Astrocyte of the cerebellum (primary cell): ENCODE data around the gene EZH1.

ENCODE experiments used
- DNase-seq: peaks from one replicate; pipeline ENCODE4 v3.0.0-alpha.2; 2011; ENCODE audit warnings: low read depth
- H3K4me3 ChIP-seq: 2 replicates; pipeline ENCODE4 v1.5.1; 2011; ENCODE audit warnings: mild to moderate bottlenecking, low read depth, low read length, moderate library complexity
- in situ Hi-C: cut with HindIII; loops from 2 replicates; pipeline ENCODE4 v1.10.0; 2017; ENCODE audit warnings: low sequenced_read_pairs
- TF ChIP-seq, protein P1 (sequence below): IDR thresholded peaks from 2 replicates; pipeline ENCODE4 v1.5.1; 2012; ENCODE audit warnings: low read length, low read depth, moderate library complexity, mild to moderate bottlenecking; ENCODE audit errors: missing control alignments

Gene EZH1

DNA sequence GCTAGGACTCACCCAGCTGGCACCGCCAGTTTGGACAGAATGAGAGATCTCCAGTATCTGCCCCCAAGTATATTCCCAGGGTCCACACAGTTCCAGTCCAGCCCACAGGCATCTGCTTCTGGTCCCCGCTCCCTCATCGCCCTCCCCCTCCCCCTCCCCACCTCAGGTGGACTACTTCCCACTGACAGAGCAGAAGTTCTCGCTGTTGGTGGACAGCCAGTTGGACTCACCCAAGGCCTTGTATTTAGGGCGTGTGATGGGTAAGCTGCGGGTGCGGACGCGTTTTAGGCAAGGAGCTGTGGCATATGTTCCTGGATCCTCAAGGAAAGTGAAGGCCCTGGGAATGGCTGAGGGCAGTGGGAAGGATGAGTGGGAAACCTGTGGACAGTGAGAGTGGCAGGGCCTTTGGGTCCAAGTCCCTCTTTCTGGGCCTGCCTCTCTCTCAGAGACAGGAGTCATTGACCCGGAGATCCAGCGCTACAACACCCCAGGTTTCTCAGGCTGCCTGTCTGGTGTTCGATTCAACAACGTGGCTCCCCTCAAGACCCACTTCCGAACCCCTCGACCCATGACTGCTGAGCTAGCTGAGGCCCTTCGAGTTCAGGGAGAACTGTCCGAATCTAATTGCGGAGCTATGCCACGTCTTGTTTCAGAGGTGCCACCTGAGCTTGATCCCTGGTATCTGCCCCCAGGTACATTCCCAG, 47.6 kb downstream of the EZH1 start:
- in situ Hi-C loops, result no loop called here
- DNase-seq, result no peak

DNA sequence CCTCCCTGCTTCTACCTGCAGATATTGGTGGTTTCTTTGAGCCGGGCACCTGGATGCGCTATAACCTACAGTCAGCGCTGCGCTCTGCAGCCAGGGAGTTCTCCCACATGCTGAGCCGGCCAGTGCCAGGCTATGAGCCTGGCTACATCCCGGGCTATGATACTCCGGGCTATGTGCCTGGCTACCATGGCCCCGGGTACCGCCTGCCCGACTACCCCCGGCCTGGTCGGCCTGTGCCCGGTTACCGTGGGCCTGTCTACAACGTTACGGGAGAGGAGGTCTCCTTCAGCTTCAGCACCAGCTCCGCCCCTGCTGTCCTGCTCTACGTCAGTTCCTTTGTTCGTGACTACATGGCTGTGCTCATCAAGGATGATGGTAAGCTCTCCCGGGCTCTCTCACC, 49.3 kb downstream of the EZH1 start:
- H3K4me3 ChIP-seq, result no peak overlapping the region
- TF ChIP-seq, protein P1, sequence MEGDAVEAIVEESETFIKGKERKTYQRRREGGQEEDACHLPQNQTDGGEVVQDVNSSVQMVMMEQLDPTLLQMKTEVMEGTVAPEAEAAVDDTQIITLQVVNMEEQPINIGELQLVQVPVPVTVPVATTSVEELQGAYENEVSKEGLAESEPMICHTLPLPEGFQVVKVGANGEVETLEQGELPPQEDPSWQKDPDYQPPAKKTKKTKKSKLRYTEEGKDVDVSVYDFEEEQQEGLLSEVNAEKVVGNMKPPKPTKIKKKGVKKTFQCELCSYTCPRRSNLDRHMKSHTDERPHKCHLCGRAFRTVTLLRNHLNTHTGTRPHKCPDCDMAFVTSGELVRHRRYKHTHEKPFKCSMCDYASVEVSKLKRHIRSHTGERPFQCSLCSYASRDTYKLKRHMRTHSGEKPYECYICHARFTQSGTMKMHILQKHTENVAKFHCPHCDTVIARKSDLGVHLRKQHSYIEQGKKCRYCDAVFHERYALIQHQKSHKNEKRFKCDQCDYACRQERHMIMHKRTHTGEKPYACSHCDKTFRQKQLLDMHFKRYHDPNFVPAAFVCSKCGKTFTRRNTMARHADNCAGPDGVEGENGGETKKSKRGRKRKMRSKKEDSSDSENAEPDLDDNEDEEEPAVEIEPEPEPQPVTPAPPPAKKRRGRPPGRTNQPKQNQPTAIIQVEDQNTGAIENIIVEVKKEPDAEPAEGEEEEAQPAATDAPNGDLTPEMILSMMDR, result no peak
- no peak for DNase-seq
- in situ Hi-C loops, result no loop called here

More for the DNA sequence above, 47.6 kb downstream of the EZH1 start:
- TF ChIP-seq, protein P1, result no peak
- no peak overlapping the region for H3K4me3 ChIP-seq

DNA sequence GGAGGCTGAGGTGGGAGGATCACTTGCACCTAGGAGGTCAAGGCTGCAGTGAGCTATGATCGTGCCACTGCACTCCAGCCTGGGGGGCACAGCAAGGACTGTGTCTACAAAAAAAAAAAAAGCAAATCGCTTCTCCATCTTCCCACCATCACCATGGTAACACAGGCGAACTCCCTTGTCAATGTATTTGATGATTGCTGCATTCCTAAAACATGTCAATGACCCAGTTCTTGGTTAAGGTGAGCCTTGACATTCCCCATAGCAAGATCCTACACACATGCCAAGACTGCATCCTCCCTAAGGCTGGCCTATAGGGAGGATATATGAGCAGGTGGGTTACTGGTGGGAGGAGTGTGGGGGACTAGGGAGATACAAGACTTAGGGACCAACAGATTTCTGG, 50.3 kb downstream of the EZH1 start:
- in situ Hi-C loops, result no loop called here
- no peak overlapping the region for H3K4me3 ChIP-seq
- TF ChIP-seq, protein P1, result no peak
- no peak for DNase-seq

DNA sequence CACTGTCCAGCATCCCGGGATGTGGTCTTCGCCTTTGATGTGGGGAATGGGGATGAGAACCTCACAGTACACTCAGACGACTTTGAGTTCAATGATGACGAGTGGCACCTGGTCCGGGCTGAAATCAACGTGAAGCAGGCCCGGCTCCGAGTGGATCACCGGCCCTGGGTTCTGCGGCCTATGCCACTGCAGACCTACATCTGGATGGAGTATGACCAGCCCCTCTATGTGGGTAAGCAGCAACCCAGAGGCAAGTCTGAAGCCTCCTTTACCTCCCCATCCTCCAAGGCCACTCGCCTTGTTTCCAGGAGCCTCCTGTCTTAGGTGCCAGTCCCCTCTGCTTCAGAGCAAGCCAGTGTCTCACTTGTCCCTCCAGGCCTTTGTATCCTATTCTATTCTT, 52.4 kb downstream of the EZH1 start:
- DNase-seq, result no peak
- in situ Hi-C loops, result no loop called here
- TF ChIP-seq, protein P1, result no peak
- no peak overlapping the region for H3K4me3 ChIP-seq

DNA sequence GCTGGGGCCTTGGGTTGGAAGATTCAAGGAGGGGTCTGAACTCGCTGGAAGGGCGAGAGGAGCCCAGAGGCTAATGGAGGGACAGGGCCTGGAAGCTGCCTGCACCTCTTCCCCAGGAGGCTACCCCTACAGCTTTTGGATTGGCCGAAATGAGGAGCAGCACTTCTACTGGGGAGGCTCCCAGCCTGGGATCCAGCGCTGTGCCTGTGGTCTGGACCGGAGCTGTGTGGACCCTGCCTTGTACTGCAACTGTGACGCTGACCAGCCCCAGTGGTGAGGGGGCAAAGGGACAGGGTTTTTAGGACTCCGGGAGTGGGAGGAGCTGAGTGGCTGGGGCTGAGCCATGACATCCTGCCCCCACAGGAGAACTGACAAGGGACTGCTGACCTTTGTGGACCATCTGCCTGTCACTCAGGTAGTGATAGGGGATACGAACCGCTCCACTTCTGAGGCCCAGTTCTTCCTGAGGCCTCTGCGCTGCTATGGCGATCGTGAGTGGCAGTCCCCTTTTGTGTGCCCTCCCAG, 53.8 kb downstream of the EZH1 start:
- in situ Hi-C loops, result no loop called here
- TF ChIP-seq, protein P1, result no peak
- no peak for DNase-seq
- H3K4me3 ChIP-seq, result no peak overlapping the region

DNA sequence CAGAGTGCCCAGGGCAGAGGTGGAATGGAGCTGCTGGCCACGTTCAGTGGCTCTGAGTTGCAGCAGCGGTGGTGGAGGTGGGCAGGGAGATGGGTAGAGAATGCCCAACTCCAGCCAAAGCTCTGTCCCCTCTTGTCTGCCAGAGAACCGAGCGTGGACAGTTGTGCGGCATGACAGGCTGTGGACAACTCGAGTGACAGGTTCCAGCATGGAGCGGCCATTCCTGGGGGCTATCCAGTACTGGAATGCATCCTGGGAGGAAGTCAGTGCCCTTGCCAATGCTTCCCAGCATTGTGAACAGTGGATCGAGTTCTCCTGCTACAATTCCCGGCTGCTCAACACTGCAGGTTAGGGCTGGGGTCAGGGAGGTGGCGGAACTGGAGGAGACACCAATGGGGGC, 54.2 kb downstream of the EZH1 start:
- in situ Hi-C loops, result no loop called here
- TF ChIP-seq, protein P1, result no peak
- DNase-seq, result no peak

More for the DNA sequence above, 54.2 kb downstream of the EZH1 start:
- no peak overlapping the region for H3K4me3 ChIP-seq
